Activated naive CD8-positive, alpha-beta T cell treated with anti-CD3 and anti-CD28 coated beads, Interleukin-2, amount 50 U/mL, for 16 hours (primary cell): ENCODE results near the gene SOX13.
A peak's percentile ranks its signal among the peaks of the same experiment; 100 is the strongest.

Experiments
- DNase-seq: peaks from one replicate; pipeline ENCODE4 v3.0.0-alpha.2; 2020; ENCODE audit warnings: low read depth, low spot score

SOX13 gene

GRCh38 chr1:204152310-204153044 is 79.6 kb downstream of the SOX13 start:
- DNase-seq = no peak

GRCh38 chr1:204153667-204154066 is 80.8 kb downstream of the SOX13 start:
- DNase-seq = no peak

- no peak for DNase-seq
Observed at GRCh38 chr1:204154568-204155255, 81.8 kb downstream of the SOX13 start.

DNA sequence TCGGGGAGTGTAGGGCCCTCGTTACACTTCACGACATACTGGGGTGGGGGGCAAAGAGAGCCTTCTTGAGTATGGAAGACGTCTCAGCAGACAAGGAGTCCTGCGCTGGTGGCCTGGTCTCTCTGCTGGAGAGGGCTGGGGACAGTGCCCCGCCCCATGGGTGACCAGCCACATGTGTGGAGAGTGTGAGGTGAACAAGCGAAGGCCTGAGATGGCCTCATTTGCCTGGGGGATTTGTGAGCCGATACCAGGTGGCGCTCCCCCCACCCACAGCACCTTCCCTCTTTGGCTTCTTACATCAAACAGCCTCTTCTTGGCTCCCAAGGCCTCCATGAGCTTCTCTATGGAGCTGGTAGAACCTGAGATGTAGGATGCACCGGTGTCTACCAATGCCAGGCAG is 83.0 kb downstream of the SOX13 start:
- DNase-seq = no peak

- DNase-seq = no peak
Observed at GRCh38 chr1:204157962-204158361, 85.0 kb downstream of the SOX13 start.

- DNase-seq = no peak
Observed at GRCh38 chr1:204161609-204162493, 88.9 kb downstream of the SOX13 start.

DNA sequence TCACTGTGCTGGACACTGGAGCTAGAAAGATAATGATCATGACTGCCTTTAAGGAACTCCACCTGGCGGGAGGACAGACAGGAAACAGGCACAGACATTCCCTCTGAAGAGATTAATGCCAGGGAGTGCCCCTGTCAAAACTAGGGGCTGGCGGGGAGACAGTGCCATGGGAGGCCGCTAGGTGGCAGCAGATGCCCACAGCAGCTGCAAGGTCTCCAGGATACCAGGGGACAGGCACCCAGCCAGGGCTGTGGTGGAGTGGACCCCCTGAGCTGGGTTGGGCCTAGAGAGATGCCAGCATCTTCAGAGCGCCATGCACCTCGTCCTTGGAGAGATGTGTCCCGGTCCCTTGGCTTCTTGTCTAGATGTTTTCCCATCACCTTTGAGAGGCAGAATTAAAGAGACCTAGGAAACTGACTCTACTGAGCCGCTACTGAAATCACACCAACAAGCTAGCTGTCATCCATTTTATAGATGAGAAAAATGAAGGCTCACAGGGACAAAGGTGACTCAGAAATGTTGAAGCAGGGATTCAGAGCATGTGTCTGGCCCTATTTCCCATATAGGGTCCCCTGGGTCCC is 89.7 kb downstream of the SOX13 start:
- DNase-seq = peak; percentile 60

DNA sequence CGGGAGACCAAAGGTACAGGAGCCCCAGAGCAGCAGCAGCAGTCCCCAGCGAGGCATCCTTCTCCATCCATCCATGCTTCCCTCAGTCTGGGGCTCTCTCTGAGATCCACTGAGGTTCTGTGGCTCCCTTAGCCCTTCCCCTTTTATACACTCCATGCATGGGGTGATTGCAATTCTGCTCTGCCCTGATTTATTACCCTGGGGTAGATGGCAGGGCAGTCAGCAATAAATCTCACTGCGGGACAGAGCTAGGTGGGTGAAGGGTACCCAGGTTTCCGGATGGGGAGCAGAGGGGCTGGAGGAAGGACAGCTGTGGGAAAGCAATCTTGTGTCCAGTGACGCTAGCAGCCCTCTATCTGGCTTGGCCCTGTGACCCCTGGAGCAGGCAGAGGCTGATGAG is 93.3 kb downstream of the SOX13 start, which contains the start of gene REN:
TSS of gene REN (minus strand) at position 119 of the 400 bp plus-strand sequence. CDS start at position 75, 44 bp downstream.
- DNase-seq = no peak

DNA sequence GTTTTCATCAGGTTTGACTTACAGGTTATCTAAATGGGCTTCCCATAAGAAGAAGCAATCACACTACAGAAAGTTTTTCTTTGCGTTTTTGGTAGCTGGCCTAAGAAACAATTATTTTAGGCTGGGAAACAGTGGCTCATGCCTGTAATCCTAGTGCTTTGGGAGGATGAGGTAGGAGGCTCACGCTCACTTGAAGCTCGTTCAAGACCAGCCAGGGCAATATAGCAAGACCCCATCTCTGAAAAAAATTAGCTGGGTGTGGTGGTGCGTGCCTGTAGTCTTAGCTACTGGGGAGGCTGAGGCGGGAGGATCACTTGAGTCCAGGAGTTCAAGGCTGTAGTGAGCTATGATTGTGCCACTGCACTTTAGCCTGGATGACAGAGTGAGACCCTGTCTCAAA is 94.8 kb downstream of the SOX13 start:
- no peak for DNase-seq

DNA sequence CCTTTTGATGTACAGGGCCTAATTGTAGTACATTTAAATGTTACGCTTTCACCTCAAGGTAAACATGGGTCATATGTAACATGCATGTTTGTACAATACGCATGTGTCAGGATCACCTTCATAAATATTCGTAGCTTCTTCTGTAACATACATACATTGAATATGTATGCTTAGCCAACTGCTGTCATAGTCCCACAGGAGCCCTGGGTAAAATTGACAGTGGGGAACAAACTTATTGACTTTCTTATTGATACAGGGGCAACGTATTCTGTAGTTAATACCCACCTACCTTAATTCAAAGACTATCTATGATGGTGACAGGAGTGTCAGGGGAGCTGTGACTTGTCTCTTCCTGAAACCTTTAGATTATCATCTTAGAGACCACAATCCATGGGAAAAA is 96.9 kb downstream of the SOX13 start:
- no peak for DNase-seq

DNA sequence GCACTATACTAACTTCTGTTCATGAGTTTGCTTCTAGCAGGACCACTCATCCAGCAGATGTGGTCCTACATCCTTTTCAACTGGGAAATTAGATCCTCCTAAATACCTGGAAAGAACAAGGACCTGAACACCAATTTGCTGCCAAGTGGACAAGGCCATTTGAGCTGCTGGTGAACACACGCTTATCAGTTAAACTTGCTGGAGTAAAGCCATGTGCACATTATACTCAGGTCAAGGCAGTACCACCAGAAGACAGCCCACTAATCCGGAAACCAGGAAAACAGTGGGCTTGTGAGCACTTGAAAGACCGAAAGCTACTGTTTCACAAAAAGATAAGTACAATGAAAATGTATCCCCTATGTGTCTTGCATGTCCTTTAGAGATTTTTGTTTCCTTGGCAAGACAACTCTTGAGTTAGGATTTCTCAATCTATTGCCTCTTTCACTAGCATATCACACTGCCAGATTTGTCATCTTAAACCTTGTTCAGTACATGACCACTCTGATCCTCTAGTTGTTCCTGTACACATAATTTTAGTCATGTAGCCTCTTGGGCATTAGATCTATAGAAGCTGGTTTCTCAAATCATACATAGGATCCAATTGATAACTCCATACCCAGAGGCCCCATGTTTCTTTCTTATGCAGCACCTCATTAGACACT is 97.7 kb downstream of the SOX13 start:
- no peak for DNase-seq

GRCh38 chr1:204171751-204172178 is 98.8 kb downstream of the SOX13 start:
- DNase-seq = no peak

DNA sequence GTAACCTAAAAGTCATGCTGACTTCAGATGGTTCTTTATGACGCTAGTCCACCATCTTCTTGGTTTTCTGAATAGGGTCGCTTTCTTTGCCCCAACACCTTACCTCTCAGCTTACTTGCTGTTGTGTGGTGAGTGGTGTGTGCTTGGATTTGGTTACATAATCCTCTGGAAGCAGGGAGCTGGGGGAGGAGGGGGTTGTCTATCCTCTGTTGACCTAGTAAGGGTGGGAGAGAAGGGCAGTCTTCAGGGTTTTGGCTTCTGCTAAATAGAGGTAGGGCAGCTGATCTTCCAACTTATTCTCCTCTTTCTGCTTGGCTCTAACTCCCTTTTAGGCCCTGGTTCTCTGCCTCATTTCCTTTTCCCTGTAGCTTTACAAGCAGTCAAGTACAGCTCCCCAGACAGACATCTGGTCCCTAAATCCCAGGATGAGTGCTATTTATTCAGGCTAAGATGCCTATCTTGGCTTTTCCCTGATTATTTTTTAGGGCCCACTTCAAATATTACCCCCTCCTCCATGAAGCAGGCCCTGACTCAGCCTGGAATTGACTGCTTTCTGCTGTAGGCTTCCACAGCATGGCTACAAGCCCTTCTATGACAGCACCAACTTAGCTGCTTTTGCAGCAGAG is 99.6 kb downstream of the SOX13 start:
- DNase-seq = no peak

DNA sequence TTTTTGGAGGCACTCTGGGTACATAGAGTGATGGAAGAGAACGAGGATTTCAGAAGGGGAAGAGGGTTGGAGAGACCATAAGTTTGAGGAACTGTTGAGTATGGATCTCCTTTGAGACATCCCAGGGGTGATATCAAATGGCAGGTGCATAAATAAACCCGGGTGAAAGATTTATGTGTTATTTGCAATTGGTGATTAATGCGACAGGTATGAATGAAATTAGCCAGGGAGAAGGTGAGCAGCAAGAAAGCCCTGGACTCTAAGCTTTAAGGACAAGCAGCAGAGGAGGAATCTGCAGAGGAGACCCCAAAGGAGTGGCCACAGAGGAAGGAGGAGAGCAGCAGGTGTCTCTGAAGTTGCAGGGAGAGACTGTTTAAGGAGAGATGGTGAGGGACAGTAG is 102.0 kb downstream of the SOX13 start:
- no peak for DNase-seq

- no peak for DNase-seq
Observed at GRCh38 chr1:204176049-204176448, 103.1 kb downstream of the SOX13 start.

DNA sequence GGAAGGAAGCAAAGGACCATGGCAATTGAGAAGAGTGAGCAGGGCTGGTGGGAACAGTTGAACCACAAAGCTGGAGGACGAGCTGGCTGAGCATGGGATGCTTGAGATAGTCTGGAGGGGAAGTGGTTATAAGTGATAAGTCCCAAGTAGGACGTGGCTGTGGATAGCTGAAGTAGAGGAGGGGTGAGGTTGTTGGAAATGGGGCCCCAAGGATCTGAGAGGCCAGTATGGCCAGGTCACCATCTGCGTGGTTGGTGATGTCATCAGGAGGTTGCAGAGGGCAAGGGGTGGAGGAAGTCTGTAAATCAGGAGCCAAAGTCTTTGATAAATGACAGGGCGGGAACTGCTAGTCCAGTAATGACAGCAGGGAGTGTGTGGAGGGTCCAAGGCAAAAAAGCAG is 104.2 kb downstream of the SOX13 start:
- no peak for DNase-seq
